Erythroblast (primary cell): ENCODE data around the gene CTPS2.
A peak's percentile ranks its signal among the peaks of the same experiment; 100 is the strongest.
"Not testable (repeated sequence)": the region's sequence is repeated elsewhere in the genome, so short reads cannot be mapped to it uniquely, and the experiment has no call there.

Source experiments
- DNase-seq, 2 experiments: peaks; one replicate each; lab custom pipeline; 2025; lab: John Stamatoyannopoulos, UW
- GATA1 ChIP-seq: IDR thresholded peaks from 2 replicates; pipeline ENCODE4 v1.6.1; 2011; ENCODE audit warnings: low read depth, mild to moderate bottlenecking, control low read depth, low read length, moderate library complexity
- POLR2A ChIP-seq: IDR thresholded peaks from 2 replicates; pipeline ENCODE4 v1.6.1; 2011; ENCODE audit warnings: mild to moderate bottlenecking, low read length

CTPS2 gene

GRCh38 chrX:16628946-16629595 lies 83.4 kb downstream of the CTPS2 start:
- peak; percentile 89 to 94 for DNase-seq
- TF ChIP-seq POLR2A (peak; percentile 67), GATA1 (no peak)

GRCh38 chrX:16628511-16628910 lies 84.0 kb downstream of the CTPS2 start:
- not testable (repeated sequence) for DNase-seq

- TF ChIP-seq GATA1 (no peak), POLR2A (no peak)
- no peak for DNase-seq
Measured at GRCh38 chrX:16619024-16619423, 93.4 kb downstream of the CTPS2 start.

- TF ChIP-seq POLR2A (no peak), GATA1 (no peak)
- no peak for DNase-seq
Measured at GRCh38 chrX:16618422-16618821, 94.0 kb downstream of the CTPS2 start.

- DNase-seq, result no peak
- TF ChIP-seq POLR2A, result no peak
- no peak for TF ChIP-seq GATA1
Measured at GRCh38 chrX:16617382-16617781, 95.1 kb downstream of the CTPS2 start.

- TF ChIP-seq POLR2A (no peak), GATA1 (no peak)
- DNase-seq, result no peak
Measured at GRCh38 chrX:16612257-16612897, 100.1 kb downstream of the CTPS2 start.

- DNase-seq, result not testable (repeated sequence)
Measured at GRCh38 chrX:16610654-16611053, 101.8 kb downstream of the CTPS2 start.

- no peak for DNase-seq
- no peak for TF ChIP-seq GATA1
- TF ChIP-seq POLR2A, result no peak
Measured at GRCh38 chrX:16610121-16610621, 102.3 kb downstream of the CTPS2 start.

GRCh38 chrX:16606142-16606720 lies 106.2 kb downstream of the CTPS2 start:
- TF ChIP-seq GATA1, result no peak
- TF ChIP-seq POLR2A, result no peak
- no peak for DNase-seq

- DNase-seq, result no peak
- TF ChIP-seq POLR2A (no peak), GATA1 (no peak)
Measured at GRCh38 chrX:16604337-16604736, 108.1 kb downstream of the CTPS2 start.

GRCh38 chrX:16603822-16604221 lies 108.6 kb downstream of the CTPS2 start:
- TF ChIP-seq GATA1 (no peak), POLR2A (no peak)
- no peak for DNase-seq

- not testable (repeated sequence) for DNase-seq
Measured at GRCh38 chrX:16603235-16603634, 109.2 kb downstream of the CTPS2 start.

GRCh38 chrX:16601885-16602284 lies 110.6 kb downstream of the CTPS2 start:
- DNase-seq, result no peak
- TF ChIP-seq POLR2A, result no peak
- TF ChIP-seq GATA1, result no peak

GRCh38 chrX:16594490-16594889 lies 118.0 kb downstream of the CTPS2 start:
- peak in 1 of 2 experiments; percentile 5 for DNase-seq
- TF ChIP-seq GATA1 (no peak), POLR2A (no peak)

GRCh38 chrX:16593801-16594200 lies 118.7 kb downstream of the CTPS2 start:
- TF ChIP-seq GATA1 (no peak), POLR2A (no peak)
- no peak for DNase-seq
